ENCODE data around the gene CEP128. TPM values are rescaled to one million over a fixed set of nuclear protein-coding genes. Genes with fewer than 3 reads are reported as not detected.

CEP128 gene
- total and polyA plus RNA-seq, 2 donors from 2014 or later, result 0.43 to 9.0 TPM

GRCh38 chr14:80764496-80764895, 177.0 kb downstream of the CEP128 start:
- Histone ChIP-seq H3K36me3 (ENCODE audit: control insufficient read depth in 2 of 3, insufficient read depth in 3 of 3, low read length in 3 of 3) (no peaks in the 10 kb centered on the region), H3K9ac (ENCODE audit: low read length in 3 of 3) (no peak overlapping the region), H3K27ac (ENCODE audit: low read depth in 2 of 2, low read length in 2 of 2) (no peak overlapping the region), H3K4me3 (ENCODE audit: low read length in 3 of 3) (no peak overlapping the region), H3K27me3 (ENCODE audit: control insufficient read depth, insufficient read depth, low read length) (no peaks in the 10 kb centered on the region), H3K9me3 (ENCODE audit: control insufficient read depth in 2 of 3, insufficient read depth in 1 of 3, low read length in 3 of 3) (no peaks in the 10 kb centered on the region), H3K4me1 (ENCODE audit: control insufficient read depth in 2 of 3, insufficient read depth in 2 of 3, low read depth in 1 of 3, low read length in 3 of 3) (no peaks in the 10 kb centered on the region)
- FAIRE-seq (no peak), DNase-seq (no peak)
- intact Hi-C loops (cut with DNase I), result no loop called here
- no peak for TF ChIP-seq CTCF (IDR thresholded peaks at IDR 0.05; ENCODE audit: borderline replicate concordance, extremely low read depth, insufficient read depth)

DNA sequence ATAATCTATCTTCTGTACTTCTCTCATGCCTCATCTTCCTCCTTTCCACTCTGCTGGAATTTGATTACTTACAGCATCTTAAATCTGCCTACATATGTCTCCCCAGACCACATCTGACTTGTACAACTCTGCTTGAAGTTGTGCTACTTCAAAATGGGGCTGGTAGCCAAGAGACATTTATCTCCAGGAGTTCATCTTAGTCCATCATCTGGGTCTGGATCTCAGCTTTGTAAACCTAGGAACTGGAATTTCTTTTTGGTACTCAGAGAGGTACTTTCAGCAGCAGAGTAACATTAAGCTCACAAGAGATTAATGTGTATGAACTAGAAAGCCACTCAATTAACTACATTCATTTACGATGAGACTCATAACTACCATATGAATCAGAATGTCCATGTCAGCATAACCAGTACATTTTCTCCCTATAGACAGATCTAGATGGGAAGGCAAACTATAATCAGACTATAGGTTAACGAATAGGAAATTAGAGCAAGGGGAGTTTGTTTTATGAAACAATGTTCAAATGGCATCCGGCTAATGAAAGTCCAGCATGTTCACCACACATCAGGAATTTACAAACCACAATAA, 178.8 kb downstream of the CEP128 start:
- no peak for DNase-seq
- no peak for TF ChIP-seq CTCF (IDR thresholded peaks at IDR 0.05; ENCODE audit: borderline replicate concordance, extremely low read depth, insufficient read depth)
- no peak for FAIRE-seq
- Histone ChIP-seq H3K27ac (ENCODE audit: low read depth in 2 of 2, low read length in 2 of 2) (no peak overlapping the region), H3K4me1 (ENCODE audit: control insufficient read depth in 2 of 3, insufficient read depth in 2 of 3, low read depth in 1 of 3, low read length in 3 of 3) (no peaks in the 10 kb centered on the region), H3K9me3 (ENCODE audit: control insufficient read depth in 2 of 3, insufficient read depth in 1 of 3, low read length in 3 of 3) (no peaks in the 10 kb centered on the region), H3K4me3 (ENCODE audit: low read length in 3 of 3) (no peak overlapping the region), H3K9ac (ENCODE audit: low read length in 3 of 3) (no peak overlapping the region), H3K36me3 (ENCODE audit: control insufficient read depth in 2 of 3, insufficient read depth in 3 of 3, low read length in 3 of 3) (no peaks in the 10 kb centered on the region), H3K27me3 (ENCODE audit: control insufficient read depth, insufficient read depth, low read length) (no peaks in the 10 kb centered on the region)
- intact Hi-C loops (cut with DNase I), result no loop called here

DNA sequence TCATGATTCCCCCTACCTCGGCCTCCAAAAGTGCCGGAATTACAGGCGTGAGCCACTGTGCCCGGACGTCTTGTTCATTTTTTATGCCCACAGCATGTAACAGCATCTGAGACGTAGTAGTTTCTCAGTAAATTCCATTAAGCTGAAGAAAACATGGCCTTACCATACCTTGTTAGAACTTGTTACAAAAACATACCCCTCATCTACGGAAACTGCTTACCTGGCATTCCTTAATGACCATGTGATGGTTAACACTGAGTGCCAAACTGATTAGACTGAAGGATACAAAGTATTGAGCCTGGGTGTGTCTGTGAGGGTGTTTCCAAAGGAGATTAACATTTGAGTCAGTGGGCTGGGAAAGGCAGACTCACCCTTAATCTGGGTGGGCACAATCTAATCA, 186.8 kb downstream of the CEP128 start:
- no peak for TF ChIP-seq CTCF (IDR thresholded peaks at IDR 0.05; ENCODE audit: borderline replicate concordance, extremely low read depth, insufficient read depth)
- FAIRE-seq, result no peak
- intact Hi-C loops (cut with DNase I), result no loop called here
- no peaks in the 10 kb centered on the region for H3K27me3 ChIP-seq (ENCODE audit: control insufficient read depth, insufficient read depth, low read length)
- no peaks in the 10 kb centered on the region for H3K4me1 ChIP-seq (ENCODE audit: control insufficient read depth in 2 of 3, insufficient read depth in 2 of 3, low read depth in 1 of 3, low read length in 3 of 3)
- DNase-seq, result no peak
- H3K36me3 ChIP-seq (ENCODE audit: control insufficient read depth in 2 of 3, insufficient read depth in 3 of 3, low read length in 3 of 3), result no peaks in the 10 kb centered on the region
- H3K27ac ChIP-seq (ENCODE audit: low read depth in 2 of 2, low read length in 2 of 2), result no peak overlapping the region
- H3K9ac ChIP-seq (ENCODE audit: low read length in 3 of 3), result no peak overlapping the region
- H3K4me3 ChIP-seq (ENCODE audit: low read length in 3 of 3), result no peak overlapping the region
- H3K9me3 ChIP-seq (ENCODE audit: control insufficient read depth in 2 of 3, insufficient read depth in 1 of 3, low read length in 3 of 3), result no peaks in the 10 kb centered on the region

DNA sequence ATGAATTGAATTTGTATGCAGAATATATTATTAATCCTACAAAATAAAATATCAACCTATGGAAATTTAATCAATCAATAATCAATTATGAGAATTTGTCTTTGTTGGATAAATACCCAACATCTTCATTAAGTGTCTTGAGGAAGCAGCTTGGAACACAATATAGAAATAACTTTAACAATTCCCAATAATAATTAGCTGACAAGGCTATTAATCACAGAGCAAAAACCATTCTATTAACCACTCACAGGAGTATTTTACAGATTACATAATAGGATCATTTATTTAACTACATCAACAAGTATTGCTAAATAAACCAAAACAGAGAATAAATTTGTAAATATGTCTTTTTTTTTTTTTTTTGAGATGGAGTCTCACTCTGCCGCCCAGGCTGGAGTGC, 190.3 kb downstream of the CEP128 start:
- no peak overlapping the region for H3K27ac ChIP-seq (ENCODE audit: low read depth in 2 of 2, low read length in 2 of 2)
- H3K4me1 ChIP-seq (ENCODE audit: control insufficient read depth in 2 of 3, insufficient read depth in 2 of 3, low read depth in 1 of 3, low read length in 3 of 3), result no peaks in the 10 kb centered on the region
- TF ChIP-seq CTCF (IDR thresholded peaks at IDR 0.05; ENCODE audit: borderline replicate concordance, extremely low read depth, insufficient read depth), result no peak
- no peaks in the 10 kb centered on the region for H3K9me3 ChIP-seq (ENCODE audit: control insufficient read depth in 2 of 3, insufficient read depth in 1 of 3, low read length in 3 of 3)
- H3K36me3 ChIP-seq (ENCODE audit: control insufficient read depth in 2 of 3, insufficient read depth in 3 of 3, low read length in 3 of 3), result no peaks in the 10 kb centered on the region
- no peaks in the 10 kb centered on the region for H3K27me3 ChIP-seq (ENCODE audit: control insufficient read depth, insufficient read depth, low read length)
- FAIRE-seq (no peak), DNase-seq (no peak)
- no peak overlapping the region for H3K4me3 ChIP-seq (ENCODE audit: low read length in 3 of 3)
- intact Hi-C loops (cut with DNase I), result no loop called here
- H3K9ac ChIP-seq (ENCODE audit: low read length in 3 of 3), result no peak overlapping the region
